ENCODE measurements around the gene PUS7L.
"Not testable (repeated sequence)": the region's sequence is repeated elsewhere in the genome, so short reads cannot be mapped to it uniquely, and the experiment has no call there.

PUS7L gene

GRCh38 chr12:43728698-43729097, 29.9 kb downstream of the PUS7L start:
- H3K4me3 ChIP-seq (ENCODE audit: low read depth, low read length): no peak overlapping the region
- TF ChIP-seq CTCF (IDR thresholded peaks at IDR 0.05; ENCODE audit: low read depth, low read length): no peak
- TF ChIP-seq MAX (IDR thresholded peaks at IDR 0.05; ENCODE audit: low read depth, low read length): no peak
- TF ChIP-seq POLR2A (IDR thresholded peaks at IDR 0.05; ENCODE audit: extremely low read depth, insufficient read length): no peak
- no peak for TF ChIP-seq MYC (IDR thresholded peaks at IDR 0.05; ENCODE audit: low read depth, low read length)
- DNase-seq (ENCODE audit: low read depth): no peak

GRCh38 chr12:43728117-43728516, 30.5 kb downstream of the PUS7L start:
- TF ChIP-seq CTCF (IDR thresholded peaks at IDR 0.05; ENCODE audit: low read depth, low read length) (no peak), MAX (IDR thresholded peaks at IDR 0.05; ENCODE audit: low read depth, low read length) (no peak), POLR2A (IDR thresholded peaks at IDR 0.05; ENCODE audit: extremely low read depth, insufficient read length) (no peak), MYC (IDR thresholded peaks at IDR 0.05; ENCODE audit: low read depth, low read length) (no peak)
- DNase-seq (ENCODE audit: low read depth): no peak
- H3K4me3 ChIP-seq (ENCODE audit: low read depth, low read length): no peak overlapping the region

GRCh38 chr12:43723134-43723533, 35.5 kb downstream of the PUS7L start:
- no peak overlapping the region for H3K4me3 ChIP-seq (ENCODE audit: low read depth, low read length)
- TF ChIP-seq MAX (IDR thresholded peaks at IDR 0.05; ENCODE audit: low read depth, low read length): no peak
- no peak for TF ChIP-seq MYC (IDR thresholded peaks at IDR 0.05; ENCODE audit: low read depth, low read length)
- no peak for TF ChIP-seq POLR2A (IDR thresholded peaks at IDR 0.05; ENCODE audit: extremely low read depth, insufficient read length)
- no peak for TF ChIP-seq CTCF (IDR thresholded peaks at IDR 0.05; ENCODE audit: low read depth, low read length)
- DNase-seq (ENCODE audit: low read depth): no peak

GRCh38 chr12:43722621-43723020, 36.0 kb downstream of the PUS7L start:
- H3K4me3 ChIP-seq (ENCODE audit: low read depth, low read length): no peak overlapping the region
- TF ChIP-seq CTCF (IDR thresholded peaks at IDR 0.05; ENCODE audit: low read depth, low read length) (no peak), MYC (IDR thresholded peaks at IDR 0.05; ENCODE audit: low read depth, low read length) (no peak), MAX (IDR thresholded peaks at IDR 0.05; ENCODE audit: low read depth, low read length) (no peak), POLR2A (IDR thresholded peaks at IDR 0.05; ENCODE audit: extremely low read depth, insufficient read length) (no peak)
- no peak for DNase-seq (ENCODE audit: low read depth)

- TF ChIP-seq MAX (IDR thresholded peaks at IDR 0.05; ENCODE audit: low read depth, low read length) (no peak), CTCF (IDR thresholded peaks at IDR 0.05; ENCODE audit: low read depth, low read length) (no peak), POLR2A (IDR thresholded peaks at IDR 0.05; ENCODE audit: extremely low read depth, insufficient read length) (no peak), MYC (IDR thresholded peaks at IDR 0.05; ENCODE audit: low read depth, low read length) (no peak)
- no peak for DNase-seq (ENCODE audit: low read depth)
- no peak overlapping the region for H3K4me3 ChIP-seq (ENCODE audit: low read depth, low read length)
Measured at GRCh38 chr12:43711348-43711747, 47.2 kb downstream of the PUS7L start.

- DNase-seq (ENCODE audit: low read depth); H3K4me3 ChIP-seq (ENCODE audit: low read depth, low read length): not testable (repeated sequence)
Measured at GRCh38 chr12:43703772-43704171, 54.8 kb downstream of the PUS7L start.
